ENCODE measurements around the gene ATP11A. TPM values are rescaled to one million over a fixed set of nuclear protein-coding genes. Genes with fewer than 3 reads are reported as not detected.

ATP11A gene
- total RNA-seq, 1 experiment from 2014 or later: 3.7 TPM

DNA sequence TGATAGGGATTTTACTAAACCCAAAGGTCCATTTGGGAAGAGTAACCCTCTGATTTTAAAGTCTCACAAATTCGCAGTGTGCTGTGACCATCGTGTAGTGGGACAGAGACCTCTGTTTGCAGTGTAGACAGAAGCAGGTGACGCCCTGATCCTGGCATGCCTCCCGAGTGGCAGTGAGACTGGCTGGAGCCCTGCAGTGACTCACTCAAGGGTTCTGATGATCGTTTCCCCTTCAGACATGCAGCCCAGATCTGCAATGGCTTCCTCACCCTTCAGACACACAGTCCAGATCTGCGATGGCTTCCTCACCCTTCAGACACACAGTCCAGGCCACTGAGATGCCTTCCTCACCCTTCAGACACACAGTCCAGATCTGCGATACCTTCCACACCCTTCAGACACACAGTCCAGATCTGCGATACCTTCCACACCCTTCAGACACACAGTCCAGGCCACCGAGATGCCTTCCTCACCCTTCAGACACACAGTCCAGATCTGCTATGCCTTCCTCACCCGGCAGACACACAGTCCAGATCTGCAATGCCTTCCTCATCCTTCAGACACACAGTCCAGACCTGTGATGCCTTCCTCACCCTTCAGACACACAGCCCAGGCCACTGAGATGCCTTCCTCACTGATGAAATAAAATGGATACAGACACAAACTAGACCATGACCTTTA is 125.2 kb downstream of the ATP11A start:
- Histone ChIP-seq H3K9me3 (replicated peaks) (no peaks in the 10 kb centered on the region), H3K36me3 (no peaks in the 10 kb centered on the region), H3K27me3 (replicated peaks) (no peaks in the 10 kb centered on the region), H3K4me3 (no peak overlapping the region), H3K4me1 (replicated peaks) (no peaks in the 10 kb centered on the region), H3K27ac (no peak overlapping the region)
- no peak for DNase-seq (ENCODE audit: low read depth in 1 of 2, low spot score in 2 of 2)

DNA sequence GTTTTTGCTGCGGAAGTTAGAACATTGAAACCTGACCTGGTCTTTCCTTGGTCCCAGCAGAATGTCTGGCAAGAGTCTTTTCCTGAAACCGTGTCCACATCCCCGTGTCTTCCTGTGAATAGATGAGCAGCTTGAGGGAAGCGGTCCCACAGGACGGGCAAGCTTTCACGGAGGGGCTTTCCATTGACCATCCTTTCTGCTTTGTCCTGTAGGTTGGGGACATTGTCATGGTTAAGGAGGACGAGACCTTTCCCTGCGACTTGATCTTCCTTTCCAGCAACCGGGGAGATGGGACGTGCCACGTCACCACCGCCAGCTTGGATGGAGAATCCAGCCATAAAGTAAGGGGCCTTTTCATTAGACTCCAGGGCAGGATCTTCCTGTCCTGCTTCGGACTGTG is 126.0 kb downstream of the ATP11A start:
- no peaks in the 10 kb centered on the region for H3K27me3 ChIP-seq (replicated peaks)
- no peaks in the 10 kb centered on the region for H3K4me1 ChIP-seq (replicated peaks)
- no peaks in the 10 kb centered on the region for H3K9me3 ChIP-seq (replicated peaks)
- no peak for DNase-seq (ENCODE audit: low read depth in 1 of 2, low spot score in 2 of 2)
- no peak overlapping the region for H3K4me3 ChIP-seq
- H3K27ac ChIP-seq: no peak overlapping the region
- no peaks in the 10 kb centered on the region for H3K36me3 ChIP-seq

GRCh38 chr13:112818040-112818697 is 128.3 kb downstream of the ATP11A start:
- Histone ChIP-seq H3K9me3 (replicated peaks) (no peaks in the 10 kb centered on the region), H3K4me1 (replicated peaks) (no peaks in the 10 kb centered on the region), H3K36me3 (no peaks in the 10 kb centered on the region), H3K27ac (no peak overlapping the region), H3K4me3 (no peak overlapping the region), H3K27me3 (replicated peaks) (no peaks in the 10 kb centered on the region)
- DNase-seq (ENCODE audit: low read depth in 1 of 2, low spot score in 2 of 2): no peak

DNA sequence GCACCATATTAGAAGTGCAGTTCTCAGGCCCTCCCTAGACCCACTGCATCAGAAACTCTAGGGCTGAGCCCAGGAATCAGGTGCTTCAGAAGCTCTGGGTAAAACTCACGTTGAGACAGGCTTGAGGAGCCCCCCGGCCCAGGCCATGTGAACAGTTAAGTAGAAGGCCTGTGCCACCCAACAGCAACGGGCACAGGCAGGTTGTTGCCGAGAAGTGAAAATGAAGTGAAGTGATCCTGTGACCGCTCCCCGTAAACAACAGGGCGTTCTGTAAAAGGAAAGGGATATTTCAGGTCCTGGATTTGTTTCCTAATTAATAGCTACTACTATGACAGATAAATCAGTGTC is 128.8 kb downstream of the ATP11A start:
- no peaks in the 10 kb centered on the region for H3K9me3 ChIP-seq (replicated peaks)
- H3K4me3 ChIP-seq: no peak overlapping the region
- H3K27ac ChIP-seq: no peak overlapping the region
- no peaks in the 10 kb centered on the region for H3K4me1 ChIP-seq (replicated peaks)
- no peaks in the 10 kb centered on the region for H3K27me3 ChIP-seq (replicated peaks)
- DNase-seq (ENCODE audit: low read depth in 1 of 2, low spot score in 2 of 2): no peak
- H3K36me3 ChIP-seq: no peaks in the 10 kb centered on the region

GRCh38 chr13:112819111-112819510 is 129.3 kb downstream of the ATP11A start:
- no peaks in the 10 kb centered on the region for H3K4me1 ChIP-seq (replicated peaks)
- H3K27me3 ChIP-seq (replicated peaks): no peaks in the 10 kb centered on the region
- DNase-seq (ENCODE audit: low read depth in 1 of 2, low spot score in 2 of 2): no peak
- no peaks in the 10 kb centered on the region for H3K36me3 ChIP-seq
- no peak overlapping the region for H3K4me3 ChIP-seq
- H3K9me3 ChIP-seq (replicated peaks): no peaks in the 10 kb centered on the region
- no peak overlapping the region for H3K27ac ChIP-seq

DNA sequence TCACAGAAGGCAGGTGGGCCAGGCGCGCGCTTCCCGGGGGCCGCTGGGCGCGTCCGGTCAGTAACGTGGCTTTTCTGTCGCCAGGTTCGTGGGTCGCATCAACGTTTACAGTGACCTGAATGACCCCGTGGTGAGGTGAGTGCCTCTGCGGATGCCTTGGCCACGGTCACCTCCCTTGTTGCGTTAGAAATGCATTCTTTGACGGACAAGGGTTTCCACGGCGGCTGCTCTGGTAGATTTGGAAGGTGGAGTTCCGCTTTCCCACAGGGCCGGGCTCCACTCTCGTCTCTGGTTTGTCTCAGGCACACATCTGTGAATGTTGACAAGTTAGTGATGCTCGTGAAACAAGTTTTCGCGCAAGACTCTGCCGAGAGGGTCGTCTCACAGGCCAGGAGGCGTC is 130.0 kb downstream of the ATP11A start:
- no peaks in the 10 kb centered on the region for H3K4me1 ChIP-seq (replicated peaks)
- no peak overlapping the region for H3K27ac ChIP-seq
- H3K27me3 ChIP-seq (replicated peaks): no peaks in the 10 kb centered on the region
- H3K4me3 ChIP-seq: no peak overlapping the region
- no peak for DNase-seq (ENCODE audit: low read depth in 1 of 2, low spot score in 2 of 2)
- no peaks in the 10 kb centered on the region for H3K36me3 ChIP-seq
- H3K9me3 ChIP-seq (replicated peaks): no peaks in the 10 kb centered on the region

DNA sequence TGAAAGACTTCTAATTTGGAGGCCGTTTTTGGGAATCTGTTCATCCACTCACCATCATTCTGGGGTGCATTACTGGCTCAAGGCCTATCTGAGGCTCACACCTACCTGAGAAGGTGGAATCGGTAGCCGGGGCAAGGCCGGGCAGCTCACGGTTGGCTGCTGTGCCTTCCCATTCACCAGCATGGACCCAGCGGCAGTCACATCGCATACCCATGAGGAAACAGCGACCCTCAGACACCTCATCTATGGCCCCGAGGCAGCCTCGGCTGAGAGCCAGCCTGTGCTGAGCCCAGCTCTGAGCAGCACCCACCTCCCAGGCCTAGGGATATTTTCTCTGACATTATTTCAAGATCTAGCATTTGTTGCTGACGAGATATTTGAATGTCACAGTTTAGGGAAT is 130.5 kb downstream of the ATP11A start:
- Histone ChIP-seq H3K27me3 (replicated peaks) (no peaks in the 10 kb centered on the region), H3K4me3 (no peak overlapping the region), H3K27ac (no peak overlapping the region), H3K36me3 (no peaks in the 10 kb centered on the region), H3K9me3 (replicated peaks) (no peaks in the 10 kb centered on the region), H3K4me1 (replicated peaks) (no peaks in the 10 kb centered on the region)
- no peak for DNase-seq (ENCODE audit: low read depth in 1 of 2, low spot score in 2 of 2)

DNA sequence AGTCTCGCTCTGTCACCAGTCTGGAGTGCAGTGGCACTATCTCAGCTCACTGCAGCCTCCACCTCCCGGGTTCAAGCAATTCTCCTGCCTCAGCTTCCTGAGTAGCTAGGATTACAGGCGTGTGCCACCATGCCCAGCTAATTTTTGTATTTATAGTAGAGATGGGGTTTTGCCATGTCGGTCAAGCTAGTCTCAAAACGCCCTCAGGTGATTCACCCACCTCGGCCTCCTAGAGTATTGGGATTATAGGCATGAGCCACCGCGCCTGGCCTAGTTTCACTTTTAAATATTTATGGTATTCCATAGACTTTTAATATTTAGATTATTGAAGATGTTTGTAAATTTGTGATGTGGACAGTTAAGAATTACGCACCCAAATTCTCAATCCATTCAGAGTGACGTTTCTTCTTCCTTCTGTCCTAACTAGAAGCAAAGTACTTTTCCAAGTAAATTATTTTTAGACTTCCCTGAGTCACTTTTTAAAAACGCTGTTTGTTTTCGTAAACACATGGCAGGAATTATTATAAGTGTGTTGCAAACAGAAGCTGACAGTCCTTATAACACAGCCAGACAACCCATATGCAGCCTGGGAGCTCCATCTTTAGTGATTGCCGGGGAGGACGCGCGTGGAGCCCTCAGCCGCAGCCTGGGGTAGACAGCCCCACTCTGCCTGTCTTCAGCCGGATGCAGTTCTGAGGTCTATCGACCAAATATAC is 131.7 kb downstream of the ATP11A start:
- Histone ChIP-seq H3K27ac (no peak overlapping the region), H3K4me1 (replicated peaks) (no peaks in the 10 kb centered on the region), H3K36me3 (no peaks in the 10 kb centered on the region), H3K9me3 (replicated peaks) (no peaks in the 10 kb centered on the region), H3K27me3 (replicated peaks) (no peaks in the 10 kb centered on the region), H3K4me3 (no peak overlapping the region)
- no peak for DNase-seq (ENCODE audit: low read depth in 1 of 2, low spot score in 2 of 2)

- Histone ChIP-seq H3K4me1 (replicated peaks) (no peaks in the 10 kb centered on the region), H3K4me3 (no peak overlapping the region), H3K27me3 (replicated peaks) (no peaks in the 10 kb centered on the region), H3K27ac (no peak overlapping the region), H3K9me3 (replicated peaks) (no peaks in the 10 kb centered on the region), H3K36me3 (no peaks in the 10 kb centered on the region)
- DNase-seq (ENCODE audit: low read depth in 1 of 2, low spot score in 2 of 2): no peak
Measured at GRCh38 chr13:112822851-112823250, 133.0 kb downstream of the ATP11A start.

GRCh38 chr13:112824429-112824828 is 134.6 kb downstream of the ATP11A start:
- no peaks in the 10 kb centered on the region for H3K27me3 ChIP-seq (replicated peaks)
- H3K9me3 ChIP-seq (replicated peaks): no peaks in the 10 kb centered on the region
- no peaks in the 10 kb centered on the region for H3K36me3 ChIP-seq
- no peak overlapping the region for H3K27ac ChIP-seq
- H3K4me3 ChIP-seq: no peak overlapping the region
- no peak for DNase-seq (ENCODE audit: low read depth in 1 of 2, low spot score in 2 of 2)
- H3K4me1 ChIP-seq (replicated peaks): no peaks in the 10 kb centered on the region

DNA sequence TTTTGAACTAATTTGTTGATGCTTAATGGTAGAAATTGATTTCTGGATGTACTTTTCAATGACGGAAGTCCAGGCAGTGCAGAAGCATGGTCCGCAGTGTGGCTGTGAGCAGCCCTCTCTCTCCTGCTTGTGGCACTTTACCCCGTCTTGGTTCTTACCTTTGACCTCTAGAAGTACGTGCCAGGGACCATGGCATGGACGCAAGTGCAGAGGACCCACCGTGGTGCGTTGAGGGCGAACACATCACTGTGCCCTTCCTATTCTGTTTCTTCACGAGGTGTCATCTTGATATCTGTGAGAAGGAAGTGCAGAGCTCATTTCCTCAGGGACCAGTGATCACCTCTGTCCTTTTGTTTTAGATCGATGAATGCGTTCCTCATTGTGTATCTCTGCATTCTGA is 135.2 kb downstream of the ATP11A start:
- no peak for DNase-seq (ENCODE audit: low read depth in 1 of 2, low spot score in 2 of 2)
- no peak overlapping the region for H3K4me3 ChIP-seq
- no peaks in the 10 kb centered on the region for H3K4me1 ChIP-seq (replicated peaks)
- H3K27me3 ChIP-seq (replicated peaks): no peaks in the 10 kb centered on the region
- H3K27ac ChIP-seq: no peak overlapping the region
- no peaks in the 10 kb centered on the region for H3K9me3 ChIP-seq (replicated peaks)
- H3K36me3 ChIP-seq: no peaks in the 10 kb centered on the region

- Histone ChIP-seq H3K4me1 (replicated peaks) (no peaks in the 10 kb centered on the region), H3K27me3 (replicated peaks) (no peaks in the 10 kb centered on the region), H3K4me3 (no peak overlapping the region), H3K27ac (no peak overlapping the region), H3K9me3 (replicated peaks) (no peaks in the 10 kb centered on the region), H3K36me3 (no peaks in the 10 kb centered on the region)
- no peak for DNase-seq (ENCODE audit: low read depth in 1 of 2, low spot score in 2 of 2)
Measured at GRCh38 chr13:112825875-112826274, 136.0 kb downstream of the ATP11A start.

- H3K36me3 ChIP-seq: no peaks in the 10 kb centered on the region
- DNase-seq (ENCODE audit: low read depth in 1 of 2, low spot score in 2 of 2): no peak
- no peaks in the 10 kb centered on the region for H3K9me3 ChIP-seq (replicated peaks)
- no peaks in the 10 kb centered on the region for H3K4me1 ChIP-seq (replicated peaks)
- H3K27ac ChIP-seq: no peak overlapping the region
- no peaks in the 10 kb centered on the region for H3K27me3 ChIP-seq (replicated peaks)
- no peak overlapping the region for H3K4me3 ChIP-seq
Measured at GRCh38 chr13:112826565-112826964, 136.7 kb downstream of the ATP11A start.

DNA sequence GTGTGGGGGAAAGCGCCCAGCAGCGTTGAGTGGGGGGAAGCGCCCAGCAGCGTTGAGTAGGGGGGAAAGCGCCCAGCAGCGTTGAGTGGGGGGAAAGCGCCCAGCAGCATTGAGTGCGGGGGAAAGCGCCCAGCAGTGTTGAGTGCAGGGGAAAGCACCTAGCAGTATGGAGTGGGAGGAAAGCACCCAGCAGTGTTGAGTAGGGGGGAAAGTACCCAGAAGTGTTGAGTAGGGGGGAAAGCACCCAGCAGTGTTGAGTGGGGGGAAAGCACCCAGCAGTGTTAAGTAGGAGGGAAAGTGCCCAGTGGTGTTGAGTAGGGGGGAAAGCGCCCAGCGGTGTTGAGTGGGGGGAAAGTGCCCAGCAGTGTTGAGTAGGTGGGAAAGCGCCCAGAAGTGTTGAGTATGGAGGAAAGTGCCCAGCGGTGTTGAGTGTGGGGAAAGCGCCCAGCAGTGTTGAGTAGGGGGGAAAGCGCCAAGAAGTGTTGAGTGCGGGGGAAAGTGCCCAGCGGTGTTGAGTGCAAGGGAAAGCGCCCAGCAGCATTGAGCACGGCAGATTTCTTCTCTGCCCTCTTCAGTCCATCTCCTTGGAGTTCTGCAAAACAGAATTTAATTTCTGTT is 138.4 kb downstream of the ATP11A start:
- Histone ChIP-seq H3K9me3 (replicated peaks) (no peaks in the 10 kb centered on the region), H3K27me3 (replicated peaks) (no peaks in the 10 kb centered on the region), H3K4me3 (no peak overlapping the region), H3K27ac (no peak overlapping the region), H3K36me3 (no peaks in the 10 kb centered on the region), H3K4me1 (replicated peaks) (no peaks in the 10 kb centered on the region)
- no peak for DNase-seq (ENCODE audit: low read depth in 1 of 2, low spot score in 2 of 2)

Measured in SJSA1 (cell line).